Ovary (tissue), 3 donors: ENCODE results near the gene SLC19A1.

Source experiments
- CTCF ChIP-seq, 3 donors: fragments of 450-650 bp in 2 of 3; fragments of 200-600 bp in 1 of 3; IDR thresholded peaks; one replicate each; pipeline versions ENCODE4 v1.5.1 to v1.8.0; 2016 to 2022; ENCODE audit warnings: antibody characterized with exemption in 3 of 3, mild to moderate bottlenecking in 1 of 3
- EP300 ChIP-seq: sonication (generic); formaldehyde crosslinking; IDR thresholded peaks from one replicate; pipeline ENCODE4 v1.6.1; 2017; ENCODE audit warnings: antibody characterized with exemption
- POLR2A ChIP-seq: fragments of 450-650 bp; IDR thresholded peaks from one replicate; pipeline ENCODE4 v1.6.1; 2017; ENCODE audit warnings: antibody characterized with exemption, mild to moderate bottlenecking, moderate library complexity
- donor health status: DM: no; HTN: no; CAD: no.

- no peak for TF ChIP-seq POLR2A
- TF ChIP-seq CTCF (IDR thresholded peaks at IDR 0.05): no peak
- no peak for TF ChIP-seq EP300
Observed at GRCh38 chr21:45511007-45511406, 31.2 kb downstream of the SLC19A1 start.
